ENCODE data around the gene SSR4. TPM values are rescaled to one million over a fixed set of nuclear protein-coding genes. Genes with fewer than 3 reads are reported as not detected.

The SSR4 gene
- total RNA-seq, 1 donor from 2014 or later: 243 TPM

- H3K27me3 Mint-ChIP-seq: peaks cover under 1% of the 10 kb centered on the region
- H3K9me3 Mint-ChIP-seq (ENCODE audit: low read depth): peaks cover 20% of the 10 kb centered on the region
- no peak for TF ChIP-seq CTCF (IDR thresholded peaks at IDR 0.05; ENCODE audit: unreplicated experiment)
- no peak overlapping the region for H3K4me3 Mint-ChIP-seq (ENCODE audit: low read depth)
- H3K4me1 Mint-ChIP-seq (ENCODE audit: low read depth): peaks cover 2% of the 10 kb centered on the region
- DNase-seq (ENCODE audit: low spot score, unreplicated experiment): no peak
- peaks cover 2% of the 10 kb centered on the region for H3K36me3 Mint-ChIP-seq (ENCODE audit: insufficient read depth)
- H3K27ac Mint-ChIP-seq: no peak overlapping the region
Measured at GRCh38 chrX:153755136-153755535, 39.3 kb upstream of the SSR4 start.

DNA sequence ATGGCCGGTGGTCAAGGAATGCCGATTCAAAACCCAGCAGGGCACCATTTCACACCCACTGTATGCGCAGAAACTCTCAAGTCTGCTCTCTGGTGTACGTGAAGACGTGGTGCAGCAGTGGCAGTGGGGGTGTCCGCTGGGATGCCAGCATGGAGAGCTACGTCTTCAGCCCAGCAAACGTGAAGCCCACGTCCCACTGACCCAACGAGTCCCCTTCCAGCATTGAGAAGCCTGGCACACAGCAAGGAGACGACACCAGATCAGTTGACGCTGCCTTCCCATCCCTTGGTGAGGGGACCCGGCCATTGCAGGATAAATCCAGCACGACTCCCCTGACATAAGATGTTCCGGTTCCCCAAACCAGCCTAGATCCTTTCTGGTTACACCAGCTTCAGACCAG, 32.6 kb upstream of the SSR4 start:
- Mint-ChIP-seq H3K27ac (no peak overlapping the region), H3K4me1 (ENCODE audit: low read depth) (peaks cover 2% of the 10 kb centered on the region), H3K9me3 (ENCODE audit: low read depth) (peaks cover 4% of the 10 kb centered on the region), H3K27me3 (peaks cover 3% of the 10 kb centered on the region), H3K36me3 (ENCODE audit: insufficient read depth) (no peaks in the 10 kb centered on the region), H3K4me3 (ENCODE audit: low read depth) (no peak overlapping the region)
- no peak for DNase-seq (ENCODE audit: low spot score, unreplicated experiment)
- no peak for TF ChIP-seq CTCF (IDR thresholded peaks at IDR 0.05; ENCODE audit: unreplicated experiment)

GRCh38 chrX:153762626-153763173, 31.8 kb upstream of the SSR4 start:
- H3K9me3 Mint-ChIP-seq (ENCODE audit: low read depth): peaks cover 2% of the 10 kb centered on the region
- peaks cover 2% of the 10 kb centered on the region for H3K4me1 Mint-ChIP-seq (ENCODE audit: low read depth)
- no peak for DNase-seq (ENCODE audit: low spot score, unreplicated experiment)
- H3K27ac Mint-ChIP-seq: no peak overlapping the region
- peaks cover 3% of the 10 kb centered on the region for H3K27me3 Mint-ChIP-seq
- TF ChIP-seq CTCF (IDR thresholded peaks at IDR 0.05; ENCODE audit: unreplicated experiment): no peak
- no peaks in the 10 kb centered on the region for H3K36me3 Mint-ChIP-seq (ENCODE audit: insufficient read depth)
- no peak overlapping the region for H3K4me3 Mint-ChIP-seq (ENCODE audit: low read depth)

GRCh38 chrX:153763298-153763932, 31.1 kb upstream of the SSR4 start:
- no peaks in the 10 kb centered on the region for H3K9me3 Mint-ChIP-seq (ENCODE audit: low read depth)

More at GRCh38 chrX:153763298-153763932, 31.1 kb upstream of the SSR4 start:
- no peak for TF ChIP-seq CTCF (IDR thresholded peaks at IDR 0.05; ENCODE audit: unreplicated experiment)
- H3K4me1 Mint-ChIP-seq (ENCODE audit: low read depth): peaks cover 2% of the 10 kb centered on the region
- no peaks in the 10 kb centered on the region for H3K36me3 Mint-ChIP-seq (ENCODE audit: insufficient read depth)
- DNase-seq (ENCODE audit: low spot score, unreplicated experiment): no peak
- H3K27me3 Mint-ChIP-seq: peaks cover 3% of the 10 kb centered on the region
- H3K27ac Mint-ChIP-seq: no peak overlapping the region
- no peak overlapping the region for H3K4me3 Mint-ChIP-seq (ENCODE audit: low read depth)
